RCC 7860 (cell line): ENCODE data around the gene FAT1.
A peak's percentile ranks its signal among the peaks of the same experiment; 100 is the strongest.

ENCODE experiments used
- DNase-seq: peaks from one replicate; pipeline ENCODE4 v3.0.0-alpha.2; 2015; ENCODE audit warnings: low spot score
- FAIRE-seq: peaks from 2 replicates; lab custom pipeline; 2012; peaks lifted over from hg19 to GRCh38; lab: Jason Lieb, UNC

FAT1 gene

DNA sequence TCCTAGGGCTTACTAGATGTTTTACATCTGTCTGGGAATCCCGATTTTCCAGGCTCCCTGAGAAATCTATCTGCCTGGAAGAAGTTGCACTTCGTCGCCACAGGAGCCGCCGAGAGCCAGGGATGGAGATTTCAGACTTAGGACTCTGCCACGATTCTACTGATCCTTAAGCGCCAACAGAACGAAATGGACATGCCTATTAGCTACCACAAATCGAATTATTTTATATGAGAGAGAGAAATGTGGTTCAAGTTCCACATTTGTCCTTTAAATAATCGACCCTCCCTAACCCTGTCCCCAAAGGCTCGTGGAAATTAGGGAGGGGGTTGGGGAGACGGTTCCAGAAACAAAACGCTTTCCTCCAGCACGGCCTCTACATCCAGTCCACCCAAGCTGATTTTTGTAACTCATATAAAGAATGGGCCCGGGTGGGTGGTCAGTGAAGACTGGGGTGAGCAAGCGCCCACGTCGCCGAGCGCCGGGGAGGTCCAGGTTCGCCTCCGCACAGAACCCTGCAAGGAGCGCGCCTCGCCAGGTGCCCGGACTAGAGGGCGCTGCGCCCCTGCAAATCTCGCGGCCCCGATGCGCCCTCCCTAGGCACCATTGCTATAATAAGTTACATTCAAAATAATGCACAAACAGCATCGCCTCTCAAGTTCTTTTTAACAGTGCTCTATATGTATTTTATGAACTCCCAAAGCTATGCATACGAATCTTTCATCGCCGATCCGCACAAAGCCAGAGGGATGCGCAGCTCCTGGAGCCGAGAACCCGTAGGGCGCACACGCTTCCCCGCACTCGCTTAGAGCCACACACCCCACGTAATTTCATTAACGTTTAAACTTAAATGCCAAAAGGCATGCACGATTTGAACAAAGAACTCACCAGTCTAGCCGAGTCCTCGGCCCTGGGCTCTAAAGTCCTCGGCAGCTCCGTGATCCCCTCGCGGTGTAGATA, 2.1 kb upstream of the FAT1 start:
- no peak for FAIRE-seq
- peak; percentile 36 for DNase-seq

DNA sequence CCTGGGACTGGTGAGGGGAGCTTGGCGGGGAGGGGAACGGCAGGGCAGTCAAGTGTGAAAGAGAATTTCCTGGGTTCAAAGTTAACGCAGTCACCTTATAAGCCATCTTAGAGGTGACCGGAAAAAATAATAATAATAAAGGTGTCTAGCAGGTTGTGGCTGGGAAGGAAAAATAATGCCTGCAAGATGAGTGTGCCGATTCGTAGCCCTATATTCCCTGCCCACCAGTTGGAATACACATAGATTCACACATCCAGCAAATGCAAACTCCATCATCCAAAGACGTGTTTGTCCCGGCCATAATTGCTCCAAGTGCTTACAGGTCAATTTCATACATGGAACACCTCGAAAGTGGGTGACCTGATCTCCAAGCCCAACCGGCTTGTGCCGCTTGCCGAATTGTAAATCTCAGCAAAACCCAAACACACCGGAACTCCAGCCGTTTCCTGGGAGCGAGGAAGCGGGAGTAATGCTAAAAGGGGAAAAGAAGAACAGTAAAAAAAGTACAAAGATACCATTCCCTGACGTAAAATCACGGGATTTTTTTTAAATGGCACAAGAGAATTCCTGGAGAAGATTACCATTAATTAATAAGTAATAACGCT, 1.3 kb upstream of the FAT1 start:
- FAIRE-seq (no peak), DNase-seq (peak; percentile 21)

DNA sequence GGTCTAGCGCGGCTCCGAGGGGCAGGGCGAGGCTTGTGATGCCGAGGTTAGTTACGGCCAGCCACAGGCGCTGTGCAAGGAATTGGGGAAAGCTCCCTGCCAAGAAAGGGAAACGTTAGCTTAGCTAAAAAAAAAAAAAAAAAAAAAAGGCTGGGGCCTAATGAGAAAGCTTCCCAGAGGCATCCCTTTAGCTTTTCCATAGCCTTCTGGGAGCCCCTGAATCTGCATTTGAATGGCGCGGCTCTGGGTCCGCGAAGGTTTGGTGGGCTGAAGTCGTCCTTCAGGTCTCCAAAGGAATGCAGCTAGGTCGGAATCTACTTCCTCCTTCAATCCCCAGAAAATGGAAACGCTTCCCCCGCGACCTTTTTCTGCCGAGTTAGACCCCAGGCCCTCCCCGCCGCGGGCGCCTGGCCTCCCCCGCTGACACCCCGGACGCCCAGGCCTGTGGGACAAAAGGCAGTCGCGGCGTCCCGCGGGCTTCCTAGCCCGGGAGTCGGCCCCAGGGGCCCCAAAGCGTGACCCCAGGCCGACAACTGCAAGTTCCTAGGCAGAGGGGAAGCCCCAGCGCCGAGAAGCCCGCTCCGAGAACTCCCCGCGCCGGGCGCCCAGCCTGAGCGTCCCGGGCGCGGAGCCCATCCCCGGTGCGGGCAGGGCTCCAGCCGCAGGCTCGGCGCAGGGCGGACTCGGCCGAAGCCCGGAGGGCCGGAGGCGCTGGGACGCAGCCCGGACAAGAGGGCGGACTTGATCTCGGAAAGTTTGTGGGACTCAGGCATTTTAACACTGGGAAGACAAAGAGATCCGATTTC, 605 bp upstream of the FAT1 start:
- FAIRE-seq: no peak
- no peak for DNase-seq

DNA sequence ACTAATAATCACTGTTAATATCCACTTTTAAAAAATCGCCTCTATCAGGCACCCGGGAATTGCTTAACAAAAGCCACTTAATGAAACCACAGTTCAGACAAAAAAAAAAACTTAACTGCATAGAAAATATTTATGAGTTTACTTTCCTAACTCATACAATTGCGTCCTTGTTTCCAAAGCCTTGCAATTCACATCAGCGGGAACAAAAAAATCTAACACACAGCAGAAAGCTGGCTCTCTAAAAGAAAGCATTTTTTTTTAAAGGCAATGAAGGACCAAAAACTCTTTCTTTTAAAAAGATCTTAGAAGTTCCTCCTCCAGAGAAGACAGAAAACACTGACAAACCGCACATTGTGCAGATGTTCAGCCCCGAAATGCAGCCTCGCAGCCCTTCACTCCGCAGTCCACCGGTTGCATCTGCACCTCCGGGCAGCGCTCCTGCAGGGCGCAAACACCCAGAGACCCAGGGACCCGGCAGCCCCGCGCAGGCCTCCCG, 812 bp downstream of the FAT1 start:
- no peak for FAIRE-seq
- DNase-seq: no peak

DNA sequence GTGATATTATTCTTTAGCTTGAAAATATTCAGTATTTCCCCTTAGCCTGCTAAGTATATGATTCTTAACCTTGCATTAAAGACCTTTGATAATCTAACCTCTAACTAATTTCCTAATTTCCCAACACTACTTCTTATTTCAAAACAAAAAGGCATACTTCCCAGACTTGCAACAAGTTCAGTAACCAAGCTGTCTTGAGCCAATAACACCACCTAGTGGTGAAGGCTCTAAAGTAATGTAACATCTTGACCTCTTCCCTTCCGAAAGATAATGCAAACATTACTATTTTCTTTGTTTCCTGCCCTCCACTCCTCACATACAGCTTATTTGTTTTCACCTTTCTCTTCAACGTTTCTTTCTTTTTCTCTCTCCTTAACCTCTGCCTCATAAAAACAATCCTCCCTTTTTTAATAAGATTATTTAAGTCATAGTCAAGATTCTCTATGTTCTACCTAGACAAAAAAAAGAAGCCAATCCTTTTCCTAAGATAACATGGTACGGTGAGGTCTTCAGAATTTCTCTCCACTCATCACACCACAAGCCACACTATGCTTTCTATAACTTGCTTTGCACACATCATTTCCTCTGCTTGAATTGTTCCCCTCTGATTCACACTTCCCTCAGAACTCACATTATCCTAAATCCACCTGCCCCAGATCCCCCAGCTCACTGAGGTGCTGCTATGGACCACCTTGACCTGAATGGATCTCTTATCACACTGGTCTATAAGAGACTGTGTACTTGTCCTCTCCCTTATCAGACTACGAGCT, 3.5 kb downstream of the FAT1 start:
- FAIRE-seq: no peak
- no peak for DNase-seq

DNA sequence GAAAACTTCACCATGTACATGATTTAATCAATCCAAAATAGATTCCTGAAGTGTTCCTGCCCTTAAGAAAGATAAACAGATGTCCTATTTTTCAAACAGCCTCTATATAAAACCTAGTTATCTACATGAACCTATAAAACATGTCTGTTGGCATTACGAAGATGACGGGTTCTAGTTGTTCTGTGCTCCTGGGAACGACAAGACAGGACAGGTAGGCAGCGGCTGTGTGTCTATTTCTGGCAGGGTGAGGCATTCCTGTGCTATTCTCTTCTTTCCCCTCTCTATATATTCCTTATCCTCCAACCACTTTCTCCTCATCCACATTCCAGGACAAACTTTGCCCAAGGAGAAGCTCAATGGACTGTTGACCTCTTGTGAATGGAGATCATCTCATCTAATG, 6.1 kb downstream of the FAT1 start:
- no peak for DNase-seq
- FAIRE-seq: no peak

DNA sequence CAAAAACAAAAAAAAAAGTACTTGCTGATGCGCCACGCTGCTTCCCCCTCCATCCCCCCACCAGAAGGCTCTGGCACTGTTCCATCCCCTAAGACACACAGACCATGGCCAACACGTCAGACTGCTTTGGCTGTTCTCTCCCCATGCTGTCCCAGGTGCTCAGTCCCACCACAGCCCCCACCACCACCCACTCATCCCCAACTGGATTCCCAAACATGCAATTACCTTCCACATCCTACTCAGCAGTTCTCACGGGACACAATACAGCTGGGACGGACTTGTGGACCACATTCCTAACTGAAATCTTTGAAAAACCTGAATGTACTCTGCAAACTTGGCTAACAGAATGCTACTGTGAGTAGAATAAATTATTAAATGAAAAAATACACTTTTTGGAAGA, 8.6 kb downstream of the FAT1 start:
- FAIRE-seq: no peak
- no peak for DNase-seq

DNA sequence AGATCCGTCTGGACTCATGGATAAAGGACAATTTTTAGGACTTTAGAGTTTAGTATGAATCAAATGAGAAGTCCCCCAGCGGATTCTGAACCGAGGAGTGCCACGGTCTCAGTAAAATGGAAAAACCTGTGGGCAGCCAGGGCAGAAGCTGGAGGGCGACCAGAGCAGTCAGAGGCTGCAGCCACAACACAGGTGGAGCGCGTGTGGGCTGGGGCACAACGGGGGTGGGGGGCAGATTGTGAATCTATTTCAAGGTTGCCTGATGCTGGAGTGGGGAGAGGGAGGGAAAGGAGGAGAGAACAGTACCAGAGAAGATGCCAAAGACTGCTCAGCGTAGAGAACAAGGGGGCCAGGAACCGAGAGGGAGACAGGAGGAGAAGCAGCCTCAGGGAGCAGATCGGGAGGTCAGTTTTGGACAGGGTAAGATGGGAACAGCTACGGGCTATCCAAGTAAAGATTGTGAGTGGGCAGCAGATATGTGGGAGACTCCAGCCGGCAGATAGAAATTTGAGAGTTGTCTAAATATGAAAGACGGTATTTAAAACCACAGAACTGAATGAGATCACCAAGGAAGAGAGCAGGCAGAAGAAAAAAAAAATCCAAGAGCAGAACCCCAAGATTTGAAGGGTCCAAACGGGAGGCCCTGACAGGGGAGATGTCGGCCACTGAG, 9.5 kb downstream of the FAT1 start:
- DNase-seq: no peak
- no peak for FAIRE-seq

DNA sequence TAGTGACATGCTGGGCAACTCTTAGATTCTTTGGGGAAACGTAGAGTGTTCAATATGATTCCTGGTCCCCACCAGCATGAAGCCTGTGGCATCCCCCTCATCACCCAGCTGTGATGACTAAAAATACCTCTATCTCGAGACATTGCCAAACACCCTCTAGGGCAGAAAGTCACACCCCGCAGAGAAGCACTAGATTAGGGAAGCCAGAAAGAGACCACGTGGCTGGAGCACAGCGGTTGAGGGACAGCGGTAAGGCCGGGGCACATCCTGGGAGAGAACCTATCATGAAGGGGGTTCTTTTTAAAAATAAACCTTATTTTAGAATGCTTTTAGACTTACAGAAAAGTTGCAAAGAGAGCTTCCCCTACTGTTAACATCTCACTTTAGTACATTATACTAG, 11.0 kb downstream of the FAT1 start:
- FAIRE-seq (no peak), DNase-seq (no peak)

DNA sequence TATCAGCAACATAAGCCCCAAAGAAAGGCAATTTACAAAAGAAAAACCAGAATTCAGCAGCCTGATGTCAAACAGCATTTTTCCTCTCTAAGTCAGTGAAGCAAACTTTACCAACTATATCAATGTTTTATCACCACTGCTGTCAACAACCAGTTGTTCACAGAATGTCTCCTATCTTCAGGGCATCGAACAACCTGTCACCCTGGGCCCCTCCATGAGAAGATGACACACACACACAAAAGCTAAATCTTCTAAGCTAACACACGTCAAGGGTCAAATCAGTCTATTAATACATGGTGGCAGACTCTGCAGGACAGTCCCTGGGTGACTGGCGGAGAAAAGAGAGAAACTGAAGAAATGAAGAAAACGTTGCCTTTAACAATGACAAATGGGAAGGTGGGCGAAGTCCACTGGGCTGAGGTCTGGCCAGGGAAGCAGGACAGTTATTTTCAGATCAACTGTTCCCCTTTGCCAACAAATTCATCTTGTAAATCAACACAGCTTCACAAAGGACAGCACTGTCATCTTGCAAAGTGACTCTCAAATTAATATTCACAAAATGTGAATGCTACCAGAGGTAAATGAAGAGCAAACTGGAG, 13.0 kb downstream of the FAT1 start:
- FAIRE-seq: no peak
- no peak for DNase-seq

DNA sequence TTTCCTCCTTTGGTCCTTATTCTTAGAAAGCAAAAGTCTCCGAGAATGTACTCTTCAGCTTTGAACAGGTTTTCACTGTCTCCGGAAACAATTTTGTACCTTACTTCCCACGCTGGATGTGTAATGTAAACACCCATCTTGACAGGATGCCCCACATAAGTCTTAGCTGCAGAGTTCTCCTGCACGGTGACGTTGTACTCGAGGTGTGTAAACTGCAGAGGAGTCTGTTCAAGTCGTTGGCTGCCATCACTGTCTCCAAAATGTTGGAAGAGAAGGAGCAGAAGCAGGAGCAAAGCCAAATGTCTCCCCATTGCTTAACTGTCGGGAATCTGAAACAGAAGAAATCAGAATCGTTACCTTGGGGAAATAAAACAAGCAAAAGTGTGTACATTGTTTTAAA, 14.1 kb downstream of the FAT1 start:
- no peak for FAIRE-seq
- DNase-seq: no peak

DNA sequence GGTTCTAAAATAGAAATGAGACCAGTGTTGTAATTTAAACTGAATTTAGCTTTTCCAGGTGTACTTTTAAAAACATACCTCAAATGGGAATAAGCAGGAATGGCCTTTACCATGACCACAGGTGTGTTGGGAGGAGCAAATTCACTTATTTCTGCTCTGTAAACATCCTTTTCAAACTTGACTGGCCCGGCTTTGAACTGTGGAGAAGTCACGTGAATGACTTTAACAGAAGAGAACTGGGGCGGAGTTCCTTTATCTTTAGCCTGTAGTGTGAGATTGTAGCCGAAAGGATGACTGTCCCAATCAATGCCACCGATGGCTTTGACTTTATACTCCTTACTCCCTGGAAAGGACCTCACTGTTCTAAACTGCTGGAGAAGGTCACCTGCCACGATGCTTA, 15.1 kb downstream of the FAT1 start:
- FAIRE-seq: no peak
- DNase-seq: no peak

DNA sequence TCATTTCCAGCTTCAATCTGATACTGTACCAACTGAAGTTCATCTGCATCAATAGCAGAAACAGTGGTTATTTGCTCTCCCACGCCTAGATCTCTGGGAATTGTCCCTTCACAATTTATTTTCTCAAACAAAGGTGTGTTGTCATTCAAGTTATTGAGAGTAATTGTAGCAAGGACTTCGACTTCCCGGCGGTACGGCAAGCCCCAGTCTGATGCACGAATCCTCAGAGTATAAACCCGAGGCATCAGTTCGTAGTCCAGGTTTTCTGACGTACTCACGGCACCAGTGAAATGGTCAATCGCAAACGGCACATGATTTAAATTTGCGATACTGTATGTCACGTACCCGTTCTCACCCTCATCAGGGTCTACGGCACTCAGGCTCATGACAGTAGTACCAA, 15.7 kb downstream of the FAT1 start:
- FAIRE-seq (no peak), DNase-seq (no peak)

DNA sequence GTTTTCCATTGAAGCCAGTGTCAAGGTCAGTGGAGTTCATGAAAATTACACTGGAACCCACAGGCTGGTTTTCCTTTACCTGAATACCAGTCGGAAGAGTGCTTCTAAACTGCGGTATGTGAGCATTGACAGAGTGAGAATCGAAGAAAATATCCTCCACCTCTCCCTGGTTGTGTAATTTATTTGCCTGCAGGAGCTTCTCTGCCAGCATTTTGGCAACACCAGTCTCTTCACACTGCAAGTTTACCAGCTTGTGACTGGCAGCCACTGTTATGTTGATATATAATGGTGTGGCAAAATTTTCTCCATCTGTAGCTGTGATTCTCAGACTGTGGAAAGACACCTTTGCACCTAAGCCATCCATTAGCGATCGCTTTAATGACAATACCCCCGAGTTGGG, 16.1 kb downstream of the FAT1 start:
- no peak for FAIRE-seq
- DNase-seq: no peak

DNA sequence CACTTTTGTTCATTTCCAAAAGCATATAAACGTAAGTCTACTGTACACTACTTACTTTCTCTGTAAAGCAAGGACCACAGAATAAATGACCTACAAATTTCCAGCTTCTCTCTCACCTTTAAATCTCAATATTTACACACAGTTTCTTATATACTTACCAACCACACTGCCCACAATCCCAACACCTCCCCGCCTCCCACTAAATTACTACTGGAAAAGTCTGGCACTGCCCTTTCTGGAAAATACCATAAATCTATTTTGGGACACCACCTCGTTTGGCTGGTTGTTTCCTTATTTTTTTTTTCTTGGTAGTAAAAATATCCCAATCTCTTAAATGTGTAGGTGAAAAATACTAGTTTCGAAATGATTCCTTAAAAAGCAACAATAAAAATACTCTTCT, 19.6 kb downstream of the FAT1 start:
- DNase-seq (no peak), FAIRE-seq (no peak)

DNA sequence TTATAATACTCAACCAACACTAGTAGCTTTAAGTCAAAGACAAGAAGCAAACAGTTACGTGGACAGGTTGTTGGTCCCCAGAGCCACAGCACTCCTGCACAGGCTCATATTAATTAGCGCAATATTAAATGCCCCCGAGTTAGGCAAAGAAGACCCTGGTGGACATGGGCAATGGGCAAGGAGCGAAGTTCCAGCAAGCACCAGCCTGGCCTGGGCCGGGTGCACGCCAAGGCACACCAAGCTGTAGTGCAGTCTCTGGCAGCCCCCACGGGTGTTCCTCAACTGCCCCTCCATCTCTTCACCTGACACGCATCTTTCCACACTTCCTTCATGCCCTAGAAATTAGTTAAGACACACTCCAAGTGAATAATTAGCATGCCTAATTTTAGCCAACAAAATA, 20.1 kb downstream of the FAT1 start:
- FAIRE-seq (no peak), DNase-seq (no peak)

DNA sequence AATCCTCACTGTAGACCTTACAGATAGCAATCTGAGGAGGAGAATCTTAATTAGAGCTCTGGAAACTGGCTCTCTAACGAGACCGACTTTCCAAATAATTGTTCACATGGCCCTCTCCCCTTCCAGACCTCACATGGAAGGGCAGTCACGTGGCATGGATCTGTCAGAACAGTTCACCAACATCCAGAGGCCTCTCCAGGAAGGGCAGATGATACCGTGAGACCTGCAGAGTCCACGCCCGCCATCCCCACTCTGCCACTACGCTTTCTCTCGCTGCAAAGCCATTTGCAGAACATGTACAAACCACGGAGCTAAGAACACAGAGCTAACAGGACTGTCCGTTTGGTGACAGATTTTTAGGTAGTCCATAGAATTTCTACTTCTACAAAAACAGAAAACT, 20.7 kb downstream of the FAT1 start:
- DNase-seq: no peak
- FAIRE-seq: no peak

DNA sequence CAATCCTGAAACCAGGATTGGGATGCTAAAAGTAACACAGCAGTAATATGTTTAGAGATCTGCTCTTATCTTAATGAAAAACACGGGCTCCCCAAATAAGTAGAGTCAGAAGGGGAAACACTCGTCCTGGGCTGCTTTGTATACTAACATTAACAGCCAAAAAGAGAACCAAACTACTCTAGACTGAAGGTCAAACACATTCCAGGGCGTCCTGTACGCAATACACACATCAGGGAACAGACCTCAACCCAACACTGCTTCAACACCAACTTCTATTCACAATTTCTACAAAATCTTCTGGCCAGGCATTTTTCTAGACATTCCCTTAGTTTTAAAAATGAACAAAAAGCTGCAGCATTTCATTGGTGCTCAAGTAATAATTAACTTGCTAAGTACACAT, 21.4 kb downstream of the FAT1 start:
- DNase-seq (no peak), FAIRE-seq (no peak)

DNA sequence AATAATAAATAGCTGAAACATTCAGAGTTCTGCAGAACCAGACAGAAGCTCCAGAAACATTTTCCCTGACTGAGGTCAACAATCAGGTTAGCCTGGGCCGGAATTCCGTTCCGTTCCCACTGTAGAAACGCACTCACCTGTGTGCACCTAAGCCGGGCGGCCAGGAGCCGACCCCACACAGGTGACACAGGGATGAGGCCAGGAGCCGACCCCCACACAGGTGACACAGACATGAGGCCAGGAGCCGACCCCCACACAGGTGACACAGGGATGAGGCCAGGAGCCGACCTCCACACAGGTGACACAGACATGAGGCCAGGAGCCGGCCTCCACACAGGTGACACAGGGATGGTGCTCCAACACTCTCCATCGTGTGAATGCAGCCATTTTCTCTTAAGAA, 21.9 kb downstream of the FAT1 start:
- DNase-seq (no peak), FAIRE-seq (no peak)

DNA sequence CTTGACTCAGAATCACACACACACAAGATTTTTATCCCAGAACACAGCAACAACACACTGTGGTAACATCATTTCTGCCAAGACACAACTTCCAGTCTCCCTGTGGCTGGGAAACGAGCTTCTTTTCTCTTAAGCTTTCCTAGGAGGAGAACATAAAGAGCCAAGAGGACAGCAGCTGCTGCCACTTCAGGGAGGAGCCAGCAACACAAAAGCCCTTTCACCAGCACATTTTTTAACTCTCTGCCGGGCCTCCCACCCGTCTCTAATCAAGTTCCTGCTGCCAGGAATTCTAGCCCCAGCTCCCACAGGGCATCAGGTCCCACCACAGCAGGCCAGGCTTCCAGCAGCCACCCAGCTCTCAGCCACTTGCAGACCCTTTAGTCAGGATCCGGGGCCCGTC, 22.4 kb downstream of the FAT1 start:
- no peak for FAIRE-seq
- no peak for DNase-seq
